Smooth muscle cell (in vitro differentiated cells): ENCODE measurements around the gene KYAT1. TPM values are rescaled to one million over a fixed set of nuclear protein-coding genes. Genes with fewer than 3 reads are reported as not detected.

Experiments
- DNase-seq: peaks from one replicate; lab custom pipeline; 2025; ENCODE audit not compliant: unreplicated experiment; lab: John Stamatoyannopoulos, UW
- H2AFZ ChIP-seq: fragments of 200-600 bp; sonication (generic); 2 replicates; pipeline ENCODE4 v1.6.0; 2016; ENCODE audit warnings: antibody characterized with exemption, low read depth, mild to moderate bottlenecking
- H3F3A ChIP-seq: fragments of 200-600 bp; sonication (generic); 2 replicates; pipeline ENCODE4 v1.6.0; 2017; ENCODE audit warnings: antibody characterized with exemption, low read depth
- H3K27ac ChIP-seq: fragments of 200-600 bp; sonication (generic); 2 replicates; pipeline ENCODE4 v1.5.1; 2016; ENCODE audit warnings: low read depth, mild to moderate bottlenecking
- H3K27me3 ChIP-seq: fragments of 200-600 bp; sonication (generic); 2 replicates; pipeline ENCODE4 v1.6.1; 2016; ENCODE audit warnings: low read depth, mild to moderate bottlenecking
- H3K36me3 ChIP-seq: fragments of 200-600 bp; sonication (generic); 2 replicates; pipeline ENCODE4 v1.5.1; 2016; ENCODE audit warnings: low read depth
- H3K4me1 ChIP-seq: fragments of 200-600 bp; sonication (generic); 2 replicates; pipeline ENCODE4 v1.5.1; 2016; ENCODE audit warnings: low read depth
- H3K4me2 ChIP-seq: fragments of 200-600 bp; sonication (generic); 2 replicates; pipeline ENCODE4 v1.6.0; 2016; ENCODE audit warnings: mild to moderate bottlenecking
- H3K4me3 ChIP-seq: fragments of 200-600 bp; sonication (generic); 2 replicates; pipeline ENCODE4 v1.5.1; 2016; ENCODE audit warnings: mild to moderate bottlenecking
- H3K79me2 ChIP-seq: fragments of 200-600 bp; sonication (generic); 2 replicates; pipeline ENCODE4 v1.6.0; 2016; ENCODE audit warnings: low read depth, mild to moderate bottlenecking
- H3K9ac ChIP-seq: fragments of 200-600 bp; sonication (generic); 2 replicates; pipeline ENCODE4 v1.6.0; 2016; ENCODE audit warnings: low read depth
- H3K9me3 ChIP-seq: fragments of 200-600 bp; sonication (generic); replicated peaks from 2 replicates; pipeline ENCODE4 v1.5.1; 2016; ENCODE audit warnings: low read depth
- H4K20me1 ChIP-seq: fragments of 200-600 bp; sonication (generic); 2 replicates; pipeline ENCODE4 v1.6.0; 2016; ENCODE audit warnings: low read depth
- WGBS: methylation state at CpG from one replicate; pipeline ENCODE4 v1.1.7; 2016; ENCODE audit warnings: low lambda C conversion rate; 5-methylcytosine and 5-hydroxymethylcytosine counted together
- polyA plus RNA-seq: library from polyadenylated mRNA; unstranded; fragments of >200 nt; fragmentation: Nextera tagmentation; extraction: Ambion mirVana; gene quantifications from 2 replicates; pipeline ENCODE4 v1.2.1, GENCODE V29; 2016
- total RNA-seq: library from RNA; depleted of rRNA; stranded (reverse); fragments of >200 nt; gene quantifications from 2 replicates; pipeline ENCODE4 v1.2.3, GENCODE V29; 2014
- TF ChIP-seq, protein P1 (sequence below): fragments of 200-600 bp; sonication (generic); IDR thresholded peaks from 2 replicates; pipeline ENCODE4 v1.5.1; 2017; ENCODE audit warnings: borderline replicate concordance, mild to moderate bottlenecking, antibody characterized with exemption; ENCODE audit not compliant: insufficient read depth, poor library complexity, severe bottlenecking

KYAT1 gene
- total and polyA plus RNA-seq, 2 experiments from 2014 or later = 3.1 to 7.7 TPM

- no peak overlapping the region for H3K4me2 ChIP-seq
- H3F3A ChIP-seq = peaks cover 3% of the 10 kb centered on the region
- H3K79me2 ChIP-seq = peaks cover 50% of the 10 kb centered on the region
- 33% methylated on average over 2 of the region's 2 CpGs for WGBS
- H3K27ac ChIP-seq = peak overlapping the region; percentile 38
- H3K9me3 ChIP-seq = no peaks in the 10 kb centered on the region
- TF ChIP-seq, protein P1, sequence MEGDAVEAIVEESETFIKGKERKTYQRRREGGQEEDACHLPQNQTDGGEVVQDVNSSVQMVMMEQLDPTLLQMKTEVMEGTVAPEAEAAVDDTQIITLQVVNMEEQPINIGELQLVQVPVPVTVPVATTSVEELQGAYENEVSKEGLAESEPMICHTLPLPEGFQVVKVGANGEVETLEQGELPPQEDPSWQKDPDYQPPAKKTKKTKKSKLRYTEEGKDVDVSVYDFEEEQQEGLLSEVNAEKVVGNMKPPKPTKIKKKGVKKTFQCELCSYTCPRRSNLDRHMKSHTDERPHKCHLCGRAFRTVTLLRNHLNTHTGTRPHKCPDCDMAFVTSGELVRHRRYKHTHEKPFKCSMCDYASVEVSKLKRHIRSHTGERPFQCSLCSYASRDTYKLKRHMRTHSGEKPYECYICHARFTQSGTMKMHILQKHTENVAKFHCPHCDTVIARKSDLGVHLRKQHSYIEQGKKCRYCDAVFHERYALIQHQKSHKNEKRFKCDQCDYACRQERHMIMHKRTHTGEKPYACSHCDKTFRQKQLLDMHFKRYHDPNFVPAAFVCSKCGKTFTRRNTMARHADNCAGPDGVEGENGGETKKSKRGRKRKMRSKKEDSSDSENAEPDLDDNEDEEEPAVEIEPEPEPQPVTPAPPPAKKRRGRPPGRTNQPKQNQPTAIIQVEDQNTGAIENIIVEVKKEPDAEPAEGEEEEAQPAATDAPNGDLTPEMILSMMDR = no peak
- H2AFZ ChIP-seq = no peak overlapping the region
- H4K20me1 ChIP-seq = peaks cover 46% of the 10 kb centered on the region
- H3K9ac ChIP-seq = no peak overlapping the region
- H3K4me3 ChIP-seq = no peak overlapping the region
- peaks cover 15% of the 10 kb centered on the region for H3K36me3 ChIP-seq
- DNase-seq = no peak
- H3K27me3 ChIP-seq = no peaks in the 10 kb centered on the region
- H3K4me1 ChIP-seq = peaks cover 4% of the 10 kb centered on the region
Observed at GRCh38 chr9:128906741-128907140, 25.0 kb upstream of the KYAT1 start.

DNA sequence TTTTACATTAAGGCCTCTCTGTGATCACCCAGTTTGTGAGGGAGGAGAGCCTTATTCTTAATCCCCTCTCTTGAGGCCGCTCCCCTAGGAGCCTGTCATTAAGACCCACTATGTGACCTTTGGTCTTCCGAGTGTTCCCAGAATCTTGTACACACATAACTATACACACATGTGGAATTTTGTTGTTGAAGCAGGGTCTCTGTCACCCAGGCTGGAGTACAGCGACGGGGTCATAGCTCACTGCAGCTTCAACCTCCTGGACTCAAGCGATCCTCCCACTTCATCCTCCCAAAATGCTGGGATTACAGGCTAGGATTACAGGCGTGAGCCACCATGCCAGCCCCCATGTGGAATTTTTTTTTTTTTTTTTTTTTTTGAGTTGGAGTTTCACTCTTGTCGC lies 24.2 kb upstream of the KYAT1 start:
- H3K9me3 ChIP-seq = no peaks in the 10 kb centered on the region

GRCh38 chr9:128903871-128904620 lies 22.3 kb upstream of the KYAT1 start:
- peaks cover 13% of the 10 kb centered on the region for H3K36me3 ChIP-seq
- H3K9ac ChIP-seq = peak overlapping the region; percentile 9
- peaks cover 62% of the 10 kb centered on the region for H4K20me1 ChIP-seq
- H3K4me2 ChIP-seq = no peak overlapping the region
- H3K27me3 ChIP-seq = no peaks in the 10 kb centered on the region
- no peak overlapping the region for H3K4me3 ChIP-seq
- no peak for DNase-seq
- TF ChIP-seq, protein P1 = no peak
- H2AFZ ChIP-seq = no peak overlapping the region
- peaks cover 55% of the 10 kb centered on the region for H3K79me2 ChIP-seq
- no peaks in the 10 kb centered on the region for H3K4me1 ChIP-seq
- no peaks in the 10 kb centered on the region for H3K9me3 ChIP-seq
- WGBS = 65% methylated on average over 10 of the region's 10 CpGs
- H3F3A ChIP-seq = peaks cover 3% of the 10 kb centered on the region
- H3K27ac ChIP-seq = peak overlapping the region; percentile 77

More for the DNA sequence above, 24.2 kb upstream of the KYAT1 start:
- H3K4me1 ChIP-seq = no peaks in the 10 kb centered on the region
- no peak for DNase-seq
- H3K9ac ChIP-seq = no peak overlapping the region
- H3F3A ChIP-seq = peaks cover 3% of the 10 kb centered on the region
- no peak overlapping the region for H2AFZ ChIP-seq
- no peak overlapping the region for H3K4me3 ChIP-seq
- H3K79me2 ChIP-seq = peaks cover 58% of the 10 kb centered on the region
- TF ChIP-seq, protein P1 = no peak
- WGBS = 59% methylated on average over 7 of the region's 7 CpGs
- H3K4me2 ChIP-seq = no peak overlapping the region
- peaks cover 15% of the 10 kb centered on the region for H3K36me3 ChIP-seq
- no peaks in the 10 kb centered on the region for H3K27me3 ChIP-seq
- H3K27ac ChIP-seq = peak overlapping the region; percentile 77
- peaks cover 50% of the 10 kb centered on the region for H4K20me1 ChIP-seq

GRCh38 chr9:128903079-128903461 lies 21.3 kb upstream of the KYAT1 start:
- peaks cover 3% of the 10 kb centered on the region for H3F3A ChIP-seq
- no peak for DNase-seq
- no peak overlapping the region for H3K4me3 ChIP-seq
- H3K4me1 ChIP-seq = no peaks in the 10 kb centered on the region
- TF ChIP-seq, protein P1 = no peak
- H3K27ac ChIP-seq = peak overlapping the region; percentile 49
- H3K79me2 ChIP-seq = peaks cover 59% of the 10 kb centered on the region
- no peak overlapping the region for H3K4me2 ChIP-seq
- no peaks in the 10 kb centered on the region for H3K27me3 ChIP-seq
- no peaks in the 10 kb centered on the region for H3K9me3 ChIP-seq
- no peak overlapping the region for H2AFZ ChIP-seq
- peaks cover 68% of the 10 kb centered on the region for H4K20me1 ChIP-seq
- no peak overlapping the region for H3K9ac ChIP-seq
- 95% methylated on average over 2 of the region's 2 CpGs for WGBS
- H3K36me3 ChIP-seq = peaks cover 7% of the 10 kb centered on the region
